K562 (cell line): ENCODE results near the gene MYCBPAP. TPM values are rescaled to one million over a fixed set of nuclear protein-coding genes. Genes with fewer than 3 reads are reported as not detected.

Experiments used
- ATAC-seq: fragments of 200-7000 bp; cut with Tn5 transposase; 3 replicates; pipeline ENCODE4 v1.9.1; 2020; ENCODE audit warnings: moderate library complexity
- BruUV-seq: library from RNA; stranded (reverse); fragments of 400-500 nt; replicated peaks from 2 replicates; lab custom pipeline; 2021; lab: Mats Ljungman, UMichigan
- CTCF ChIA-PET: fragments of 300-600 bp; formaldehyde crosslinking; extraction: SDS; loops from one replicate; lab custom pipeline; 2021; ENCODE audit warnings: low intra/inter-chr PET ratio; lab: Yijun Ruan, JAX
- POLR2A ChIA-PET: fragments of 300-600, 350-650 bp; sonication (Branson Sonifier 250); formaldehyde crosslinking; extraction: SDS; loops from one replicate; lab custom pipeline; 2021; ENCODE audit warnings: antibody characterized with exemption, inconsistent platforms; lab: Yijun Ruan, JAX
- DNase-seq, 4 experiments: peaks; one replicate each; pipeline versions ENCODE4 v3.0.0 to v3.0.0-alpha.2; 2011 to 2018; ENCODE audit warnings: low spot score in 3 of 4, mixed read lengths in 3 of 4; ENCODE audit errors: extremely low read depth in 1 of 4
- FAIRE-seq: peaks from 2 replicates; lab custom pipeline; 2011; peaks lifted over from hg19 to GRCh38; lab: Jason Lieb, UNC
- H2AFZ ChIP-seq: 2 replicates; pipeline ENCODE4 v1.6.0; 2011; ENCODE audit warnings: low read depth, low read length, control low read depth, inconsistent platforms
- H3K27ac ChIP-seq: fragments of 200-600 bp; 3 replicates; pipeline ENCODE4 v1.8.0; 2011; ENCODE audit warnings: low read depth, mild to moderate bottlenecking, control low read depth, inconsistent platforms, low read length, moderate library complexity, mixed read lengths; ENCODE audit errors: extremely low read depth
- H3K27me3 ChIP-seq, 2 experiments: fragments of 300-600 bp in 1 of 2; 2 replicates in 1 of 2; 3 replicates in 1 of 2; pipeline versions ENCODE4 v1.6.0 to v1.8.0; 2011; ENCODE audit warnings: inconsistent platforms in 2 of 2, low read length in 2 of 2, mild to moderate bottlenecking in 1 of 2, mixed read lengths in 1 of 2, moderate library complexity in 1 of 2; ENCODE audit not compliant: control insufficient read depth in 2 of 2, insufficient read depth in 2 of 2
- H3K36me3 ChIP-seq: fragments of 300-600 bp; 3 replicates; pipeline ENCODE4 v1.8.0; 2011; ENCODE audit warnings: mild to moderate bottlenecking, low read length, inconsistent platforms; ENCODE audit not compliant: control insufficient read depth, insufficient read depth
- H3K4me1 ChIP-seq, 2 experiments: fragments of 200-600 bp in 1 of 2; replicated peaks in 1 of 2; 2 replicates in 1 of 2; 3 replicates in 1 of 2; pipeline versions ENCODE4 v1.5.1 to v1.8.0; 2011; ENCODE audit warnings: inconsistent platforms in 2 of 2, low read length in 2 of 2, mild to moderate bottlenecking in 1 of 2, mixed read lengths in 1 of 2, moderate library complexity in 1 of 2; ENCODE audit not compliant: control insufficient read depth in 2 of 2, insufficient read depth in 2 of 2
- H3K4me2 ChIP-seq: 2 replicates; pipeline ENCODE4 v1.6.1; 2011; ENCODE audit warnings: low read length, control low read depth, inconsistent platforms, mixed read lengths; ENCODE audit not compliant: insufficient read depth
- H3K4me3 ChIP-seq: fragments of 200-600 bp; sonication (generic), shearing (Covaris generic); 2 replicates; pipeline ENCODE4 v1.5.1; 2016; ENCODE audit warnings: control low read depth, inconsistent platforms
- H3K79me2 ChIP-seq: fragments of 200-600 bp; 3 replicates; pipeline ENCODE4 v1.8.0; 2011; ENCODE audit warnings: low read length, inconsistent platforms; ENCODE audit not compliant: control insufficient read depth, insufficient read depth
- H3K9ac ChIP-seq, 2 experiments: 2 replicates each; pipeline versions ENCODE4 v1.6.0 to v1.6.1; 2011; ENCODE audit warnings: low read depth in 2 of 2, low read length in 2 of 2, control low read depth in 1 of 2, inconsistent platforms in 1 of 2, mild to moderate bottlenecking in 1 of 2, mixed read lengths in 1 of 2; ENCODE audit not compliant: insufficient read depth in 1 of 2
- H3K9me1 ChIP-seq: one replicate; pipeline ENCODE4 v1.6.0; 2011; ENCODE audit warnings: inconsistent platforms, mild to moderate bottlenecking, low read length, moderate library complexity; ENCODE audit not compliant: control insufficient read depth, insufficient read depth
- H3K9me3 ChIP-seq: replicated peaks from 2 replicates; pipeline ENCODE4 v1.5.1; 2011; ENCODE audit warnings: low read depth, low read length, inconsistent platforms; ENCODE audit not compliant: control insufficient read depth, insufficient read depth
- H4K20me1 ChIP-seq: replicated peaks from 2 replicates; pipeline ENCODE4 v1.6.1; 2011; ENCODE audit warnings: low read length, inconsistent platforms, mixed read lengths; ENCODE audit not compliant: control insufficient read depth, insufficient read depth
- GABPA ChIP-seq: fragments of 200-800 bp; sonication (Bioruptor generic); conservative IDR thresholded peaks from 2 replicates; pipeline ENCODE4 v1.6.1; 2016; ENCODE audit warnings: low read depth, missing genetic modification characterization, missing compliant biosample characterization
- HLTF ChIP-seq: fragments of 450-650 bp; IDR thresholded peaks from 2 replicates; pipeline ENCODE4 v1.6.1; 2016
- ZBTB7A ChIP-seq: IDR thresholded peaks from 2 replicates; pipeline ENCODE4 v1.6.1; 2011; ENCODE audit warnings: low read depth, mild to moderate bottlenecking, low read length, moderate library complexity, borderline replicate concordance; ENCODE audit not compliant: control insufficient read depth
- ZNF184 ChIP-seq: sonication (generic); formaldehyde crosslinking; IDR thresholded peaks from 2 replicates; pipeline ENCODE4 v1.5.0; 2020; ENCODE audit warnings: missing genetic modification reagents
- ZNF76 ChIP-seq: fragments of 250-450 bp; sonication (Bioruptor Pico); IDR thresholded peaks from 2 replicates; pipeline ENCODE4 v1.4.0; 2020; ENCODE audit warnings: mild to moderate bottlenecking, moderate library complexity, borderline replicate concordance
- WGBS: fragments of 100-300 bp; shearing (Covaris generic); methylation state at CpG from one replicate; pipeline ENCODE4 v1.1.6; 2016; ENCODE audit warnings: low coverage, mixed read lengths; ENCODE audit not compliant: insufficient coverage; ENCODE audit errors: missing lambda C conversion rate; 5-methylcytosine and 5-hydroxymethylcytosine counted together
- in situ Hi-C: fragments of 300-500 bp; cut with MboI; formaldehyde crosslinking; loops from 4 replicates; pipeline ENCODE4 v1.15.0; 2018; ENCODE audit warnings: inconsistent platforms, mixed read lengths
- intact Hi-C: fragments of 100-400 bp; cut with micrococcal nuclease; formaldehyde crosslinking; loops from 2 replicates; pipeline ENCODE4 v1.14.2; 2022
- polyA plus RNA-seq, 8 experiments: library from polyadenylated mRNA; depleted of rRNA in 4 of 8; stranded (reverse) in 5 of 8; unstranded in 3 of 8; fragments of >200 nt; fragmentation: Nextera tagmentation in 2 of 8; fragmentation: Illumina TruSeq in 1 of 8; extraction: Ambion mirVana in 2 of 8; extraction: Trizol in 1 of 8; gene quantifications; 2 replicates each; pipeline versions ENCODE4 v1.2.1 to v1.2.3, GENCODE V29; 2011 to 2014; ENCODE audit warnings: inconsistent platforms in 1 of 8, missing spikeins in 1 of 8
- total RNA-seq, 7 experiments: library from RNA; depleted of rRNA in 6 of 7; stranded (reverse); fragments of >200 nt in 6 of 7; fragmentation: Illumina TruSeq in 2 of 7; extraction: Trizol in 2 of 7; gene quantifications; 2 replicates each; pipeline versions ENCODE4 v1.2.1 to v1.2.3, GENCODE V29; 2011 to 2021; ENCODE audit warnings: low replicate concordance in 1 of 7
- TF ChIP-seq, protein P1 (sequence below): fragments of 450-650 bp; formaldehyde crosslinking; IDR thresholded peaks from 2 replicates; pipeline ENCODE4 v1.4.0; 2020; ENCODE audit warnings: mild to moderate bottlenecking, moderate library complexity

Gene MYCBPAP
- total and polyA plus RNA-seq, 9 of the 15 experiments (the other 6 are each of a cell fraction or from before 2014, with no cell fraction given): not detected

- no peak overlapping the region for H3K27ac ChIP-seq
- H3K36me3 ChIP-seq: no peaks in the 10 kb centered on the region
- no TSS peak for BruUV-seq
- no peaks in the 10 kb centered on the region for H3K79me2 ChIP-seq
- H3K4me3 ChIP-seq: peak overlapping the region; percentile 37; the same call in 1 of the 2 replicates
- FAIRE-seq: no peak
- intact Hi-C loops: no loop called here
- H3K4me1 ChIP-seq: peaks cover 9 to 38% of the 10 kb centered on the region in 2 experiments
- H3K9me1 ChIP-seq: no peaks in the 10 kb centered on the region
- in situ Hi-C loops: no loop called here
- H3K9ac ChIP-seq: 0 out of 4 replicates have a peak overlapping the region, but pooled peaks of 1 of the 2 experiments have one; percentile 46
- 11% methylated on average over 37 of the region's 88 CpGs for WGBS
- H4K20me1 ChIP-seq: peaks cover 20% of the 10 kb centered on the region; the same call in 1 of the 2 replicates
- peaks cover 25 to 49% of the 10 kb centered on the region in 2 experiments for H3K27me3 ChIP-seq
- CTCF ChIA-PET: no interaction called here
- no peaks in the 10 kb centered on the region for H3K9me3 ChIP-seq
- H2AFZ ChIP-seq: no peak overlapping the region
- peak in 1 of 4 experiments; percentile 29 for DNase-seq
- TF ChIP-seq ZNF76: no peak
- TF ChIP-seq HLTF: no peak
- TF ChIP-seq ZNF184 (CRISPR knock-in tag): no peak
- no peak for TF ChIP-seq GABPA (tag)
- TF ChIP-seq, protein P1, sequence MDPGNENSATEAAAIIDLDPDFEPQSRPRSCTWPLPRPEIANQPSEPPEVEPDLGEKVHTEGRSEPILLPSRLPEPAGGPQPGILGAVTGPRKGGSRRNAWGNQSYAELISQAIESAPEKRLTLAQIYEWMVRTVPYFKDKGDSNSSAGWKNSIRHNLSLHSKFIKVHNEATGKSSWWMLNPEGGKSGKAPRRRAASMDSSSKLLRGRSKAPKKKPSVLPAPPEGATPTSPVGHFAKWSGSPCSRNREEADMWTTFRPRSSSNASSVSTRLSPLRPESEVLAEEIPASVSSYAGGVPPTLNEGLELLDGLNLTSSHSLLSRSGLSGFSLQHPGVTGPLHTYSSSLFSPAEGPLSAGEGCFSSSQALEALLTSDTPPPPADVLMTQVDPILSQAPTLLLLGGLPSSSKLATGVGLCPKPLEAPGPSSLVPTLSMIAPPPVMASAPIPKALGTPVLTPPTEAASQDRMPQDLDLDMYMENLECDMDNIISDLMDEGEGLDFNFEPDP (CRISPR knock-in tag): no peak
- no peak; the same call in 1 of the 2 replicates for TF ChIP-seq ZBTB7A
- POLR2A ChIA-PET: interaction anchor here (0.5 to 1.6 kb wide), 5 partner anchors 10 to 156 kb away, joined by 3 to 7 read pairs (median 3); no protein-coding TSS in a partner anchor
- no peak for ATAC-seq
- no peak overlapping the region for H3K4me2 ChIP-seq
These were observed 52.9 kb downstream of the MYCBPAP start for GRCh38 chr17:50560931-50561745.
